ENCODE measurements around the gene OTOL1.
"Not testable (repeated sequence)": the region's sequence is repeated elsewhere in the genome, so short reads cannot be mapped to it uniquely, and the experiment has no call there.

The OTOL1 gene

DNA sequence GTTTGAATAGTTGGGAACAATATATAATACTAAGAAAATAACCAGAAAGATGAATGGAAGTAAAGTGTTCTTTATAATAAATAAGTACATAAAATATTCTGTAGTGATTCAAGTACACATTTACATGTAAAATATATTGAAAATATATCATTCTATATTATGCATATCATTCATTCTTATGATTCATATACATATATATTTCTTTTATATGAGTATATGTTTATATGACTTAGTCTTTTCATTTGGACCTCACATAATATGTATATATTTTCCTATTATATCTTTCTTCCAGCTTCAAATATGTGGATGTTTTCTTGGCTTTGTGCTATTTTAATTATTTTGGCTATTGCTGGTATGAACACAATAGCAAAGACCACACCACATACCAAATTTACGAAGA lies at the start of gene OTOL1:
Gene OTOL1 (plus strand): TSS at position 301 of the 400 bp plus-strand sequence. CDS start 0 bp downstream, at position 301.
- H3K9me3 Mint-ChIP-seq = no peaks in the 10 kb centered on the region
- CTCF ChIA-PET = no interaction called here
- no peak within 1 kb of the TSS for H3K4me3 Mint-ChIP-seq
- no peaks in the 10 kb centered on the region for H3K4me1 Mint-ChIP-seq
- no peaks in the 10 kb centered on the region for H3K27me3 Mint-ChIP-seq
- H3K36me3 Mint-ChIP-seq = no peaks in the 10 kb centered on the region
- DNase-seq = no peak
- no peak within 1 kb of the TSS for H3K27ac Mint-ChIP-seq

DNA sequence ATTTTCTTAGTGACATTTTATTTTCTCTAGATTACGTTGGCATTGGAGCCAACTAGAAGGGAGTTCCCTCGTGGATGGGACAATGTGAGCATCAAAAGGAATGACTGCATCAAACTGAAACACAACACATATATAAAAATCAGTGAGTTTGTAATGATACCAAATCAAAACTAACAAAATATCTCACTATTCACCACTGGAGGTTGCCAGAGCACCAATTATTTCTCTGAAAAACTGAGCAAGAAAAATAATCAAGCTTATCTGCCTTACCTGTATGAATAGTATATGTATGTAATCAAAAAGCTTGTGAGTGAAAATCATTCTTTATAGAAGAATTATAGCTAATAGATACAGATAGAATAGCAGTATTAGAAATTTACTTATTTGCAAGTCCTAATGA lies 46.8 kb upstream of the OTOL1 start:
- Mint-ChIP-seq H3K4me1 (no peaks in the 10 kb centered on the region), H3K4me3 (no peak overlapping the region), H3K27me3 (peaks cover 4% of the 10 kb centered on the region), H3K27ac (no peak overlapping the region), H3K36me3 (no peaks in the 10 kb centered on the region), H3K9me3 (no peaks in the 10 kb centered on the region)
- CTCF ChIA-PET = no interaction called here
- DNase-seq = no peak

DNA sequence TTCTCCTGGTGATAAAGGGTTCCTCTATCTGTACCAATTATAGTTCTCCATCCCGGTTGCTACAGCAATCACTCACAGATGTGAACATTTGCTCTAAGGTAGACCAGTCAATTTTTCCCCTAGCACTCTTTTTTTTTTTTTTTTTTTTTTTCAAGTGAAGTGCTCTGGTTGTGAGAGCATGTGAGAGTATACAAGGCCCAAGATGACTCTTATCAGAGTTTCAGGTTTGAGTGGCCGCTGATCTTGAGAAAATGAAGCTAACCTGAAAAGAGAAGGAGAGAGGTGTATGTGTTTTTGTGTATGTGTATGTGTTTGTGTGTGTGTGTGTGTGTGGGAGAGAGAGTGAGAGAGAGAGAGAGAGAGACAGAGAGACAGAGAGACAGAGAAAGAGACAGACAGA lies 44.4 kb upstream of the OTOL1 start:
- no peaks in the 10 kb centered on the region for H3K9me3 Mint-ChIP-seq
- H3K36me3 Mint-ChIP-seq = no peaks in the 10 kb centered on the region
- DNase-seq = no peak
- no peak overlapping the region for H3K27ac Mint-ChIP-seq
- no peak overlapping the region for H3K4me3 Mint-ChIP-seq
- no peaks in the 10 kb centered on the region for H3K4me1 Mint-ChIP-seq
- H3K27me3 Mint-ChIP-seq = no peaks in the 10 kb centered on the region
- CTCF ChIA-PET = no interaction called here

DNA sequence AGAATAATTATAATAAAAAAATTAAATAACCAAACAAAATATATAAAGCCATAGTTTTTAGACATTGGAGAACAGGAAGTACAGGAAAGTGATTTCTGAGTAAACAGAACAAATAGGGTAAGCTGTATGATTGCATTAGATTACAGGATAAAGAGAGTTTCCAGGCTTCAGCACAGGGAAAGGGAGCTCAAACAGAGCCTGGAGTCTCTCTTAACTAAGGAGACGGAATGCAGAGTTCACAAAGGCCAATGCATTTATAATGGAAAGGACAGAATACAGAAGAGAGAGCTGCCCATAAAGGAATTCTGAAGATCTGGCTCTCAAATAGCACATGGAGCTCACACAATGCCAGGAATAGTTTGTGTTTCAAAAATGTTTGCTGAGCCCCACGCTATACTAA lies 42.0 kb upstream of the OTOL1 start:
- CTCF ChIA-PET = no interaction called here
- Mint-ChIP-seq H3K27ac (no peak overlapping the region), H3K4me1 (no peaks in the 10 kb centered on the region), H3K9me3 (no peaks in the 10 kb centered on the region), H3K36me3 (no peaks in the 10 kb centered on the region), H3K4me3 (no peak overlapping the region), H3K27me3 (no peaks in the 10 kb centered on the region)
- no peak for DNase-seq

DNA sequence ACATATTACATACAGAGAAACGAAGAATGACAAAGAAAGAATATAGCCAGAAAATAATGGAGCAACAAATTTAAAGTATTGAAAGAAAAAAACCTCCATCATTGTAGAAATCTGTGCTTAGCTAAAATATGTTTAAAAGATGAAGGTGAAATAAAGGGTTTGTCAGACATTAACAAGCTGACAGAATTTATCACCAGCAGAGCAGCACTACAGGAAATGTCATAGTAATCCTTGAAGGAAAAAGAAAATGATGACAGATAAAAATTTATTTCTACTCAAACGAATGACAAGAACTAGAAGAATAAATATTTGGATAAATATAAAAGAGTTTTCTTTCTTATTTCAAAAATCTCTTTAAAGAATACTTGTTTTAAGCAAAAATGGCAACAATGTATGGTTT lies 40.6 kb upstream of the OTOL1 start:
- Mint-ChIP-seq H3K4me3 (no peak overlapping the region), H3K9me3 (no peaks in the 10 kb centered on the region), H3K4me1 (no peaks in the 10 kb centered on the region), H3K27ac (no peak overlapping the region), H3K27me3 (no peaks in the 10 kb centered on the region), H3K36me3 (no peaks in the 10 kb centered on the region)
- no peak for DNase-seq
- CTCF ChIA-PET = no interaction called here

DNA sequence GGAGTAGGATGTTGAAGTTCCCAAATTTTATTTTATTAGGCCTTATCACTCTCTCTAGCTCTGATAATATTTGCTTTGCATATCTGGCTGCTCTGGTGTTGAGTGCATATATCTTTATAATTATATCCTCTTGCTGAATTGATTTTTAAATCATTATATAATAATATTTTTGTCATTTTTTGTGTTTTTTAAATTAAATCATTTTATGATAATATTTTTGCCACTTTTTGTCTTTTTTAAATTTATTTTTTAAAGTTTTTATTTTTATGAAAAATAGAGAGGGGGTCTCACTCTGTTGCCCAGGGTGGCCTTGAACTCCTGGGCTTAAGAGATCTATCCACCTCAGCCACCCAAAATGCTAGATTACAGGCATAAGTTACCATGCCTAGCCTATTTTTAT lies 34.5 kb upstream of the OTOL1 start:
- H3K36me3 Mint-ChIP-seq = no peaks in the 10 kb centered on the region
- H3K27me3 Mint-ChIP-seq = no peaks in the 10 kb centered on the region
- no peak for DNase-seq
- CTCF ChIA-PET = no interaction called here
- no peaks in the 10 kb centered on the region for H3K4me1 Mint-ChIP-seq
- no peak overlapping the region for H3K4me3 Mint-ChIP-seq
- H3K9me3 Mint-ChIP-seq = peaks cover 2% of the 10 kb centered on the region
- no peak overlapping the region for H3K27ac Mint-ChIP-seq

DNA sequence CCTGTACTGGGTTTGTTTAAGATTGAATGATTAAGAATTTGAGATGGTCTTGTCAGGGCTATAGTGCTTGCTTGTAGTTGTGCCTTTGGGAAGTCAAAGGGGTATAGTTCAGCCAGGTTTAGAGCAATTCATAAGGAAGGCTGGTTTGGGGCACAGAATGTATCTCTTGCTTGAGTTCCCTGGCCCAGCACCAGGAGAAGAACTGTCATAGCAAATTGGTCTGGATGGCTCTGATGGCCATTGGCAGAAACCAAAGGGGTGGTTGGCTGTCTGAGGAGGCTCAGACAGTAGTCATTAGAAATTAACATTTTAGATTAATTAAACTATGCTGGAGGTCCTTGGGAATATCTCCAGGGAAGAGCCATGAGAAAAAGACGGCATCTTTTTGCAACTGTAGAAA lies 25.4 kb upstream of the OTOL1 start:
- no peaks in the 10 kb centered on the region for H3K27me3 Mint-ChIP-seq

DNA sequence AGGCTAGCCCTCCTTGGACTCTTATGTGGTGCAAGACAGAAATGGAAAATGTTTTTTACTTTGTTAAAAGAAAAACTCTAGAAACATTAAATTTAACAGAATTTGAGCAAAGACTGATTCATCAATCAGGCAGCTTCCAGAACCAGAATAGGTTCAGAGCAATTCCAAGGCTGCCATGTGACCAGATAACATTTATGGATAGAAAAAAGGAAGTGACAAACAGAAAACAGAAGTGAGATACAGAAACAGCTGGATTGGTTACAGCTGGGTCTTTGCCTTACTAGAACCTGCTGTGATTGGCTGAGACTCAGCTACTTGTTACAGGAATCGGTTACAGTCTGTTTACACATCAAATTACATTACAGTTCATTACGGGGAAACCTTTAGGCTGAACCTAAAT lies 22.5 kb upstream of the OTOL1 start:
- Mint-ChIP-seq H3K27me3 (no peaks in the 10 kb centered on the region), H3K4me3 (no peak overlapping the region)

More for the DNA sequence above, 25.4 kb upstream of the OTOL1 start:
- no peak for DNase-seq
- Mint-ChIP-seq H3K9me3 (no peaks in the 10 kb centered on the region), H3K4me1 (no peaks in the 10 kb centered on the region), H3K27ac (no peak overlapping the region), H3K36me3 (no peaks in the 10 kb centered on the region), H3K4me3 (no peak overlapping the region)
- CTCF ChIA-PET = no interaction called here

DNA sequence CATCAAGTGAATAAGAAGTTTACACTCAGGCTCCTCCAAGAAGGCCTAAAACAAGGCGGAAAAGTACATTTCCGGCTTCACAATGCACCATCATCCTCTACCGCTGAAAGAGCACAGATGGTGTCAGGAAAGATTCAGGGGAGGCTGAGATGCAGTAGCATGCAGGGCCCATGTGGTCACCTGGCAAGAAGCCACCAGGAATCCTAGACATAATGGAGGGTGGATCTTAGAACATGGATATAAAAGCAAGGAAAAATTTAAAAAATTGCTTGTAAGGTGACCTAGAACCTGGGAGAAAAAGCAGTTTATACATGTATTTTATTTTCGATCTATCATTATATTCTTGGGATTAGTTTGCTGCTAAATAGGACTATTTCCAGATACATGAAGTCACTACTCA lies 21.9 kb upstream of the OTOL1 start:
- CTCF ChIA-PET = no interaction called here

More for the DNA sequence above, 22.5 kb upstream of the OTOL1 start:
- Mint-ChIP-seq H3K4me1 (no peaks in the 10 kb centered on the region), H3K27ac (no peak overlapping the region), H3K9me3 (no peaks in the 10 kb centered on the region), H3K36me3 (no peaks in the 10 kb centered on the region)
- no peak for DNase-seq
- CTCF ChIA-PET = no interaction called here

DNA sequence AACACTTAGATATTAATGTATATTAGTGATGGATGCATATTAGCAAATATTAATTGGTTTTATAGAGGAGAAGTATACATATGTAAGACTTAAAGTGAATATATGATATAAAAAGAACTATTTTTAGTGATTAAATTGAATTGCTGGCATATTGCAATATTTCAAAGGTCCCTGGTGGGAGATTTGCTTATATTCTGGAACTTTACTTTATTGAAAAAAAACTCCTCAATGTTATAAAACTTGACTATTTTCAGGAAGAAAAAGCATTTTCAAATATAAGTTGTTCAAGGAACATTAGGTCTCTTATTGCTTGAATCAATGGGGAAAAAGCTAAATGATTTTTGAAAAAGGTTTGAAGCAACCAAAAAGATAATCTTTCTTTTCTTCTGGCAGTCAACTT lies 21.4 kb upstream of the OTOL1 start:
- no peak overlapping the region for H3K27ac Mint-ChIP-seq
- CTCF ChIA-PET = no interaction called here
- no peak for DNase-seq
- H3K36me3 Mint-ChIP-seq = no peaks in the 10 kb centered on the region
- no peaks in the 10 kb centered on the region for H3K27me3 Mint-ChIP-seq
- no peaks in the 10 kb centered on the region for H3K4me1 Mint-ChIP-seq
- H3K9me3 Mint-ChIP-seq = no peaks in the 10 kb centered on the region
- H3K4me3 Mint-ChIP-seq = no peak overlapping the region

More for the DNA sequence above, 21.9 kb upstream of the OTOL1 start:
- Mint-ChIP-seq H3K27me3 (no peaks in the 10 kb centered on the region), H3K4me3 (no peak overlapping the region), H3K9me3 (no peaks in the 10 kb centered on the region), H3K36me3 (no peaks in the 10 kb centered on the region), H3K27ac (no peak overlapping the region), H3K4me1 (no peaks in the 10 kb centered on the region)
- no peak for DNase-seq

DNA sequence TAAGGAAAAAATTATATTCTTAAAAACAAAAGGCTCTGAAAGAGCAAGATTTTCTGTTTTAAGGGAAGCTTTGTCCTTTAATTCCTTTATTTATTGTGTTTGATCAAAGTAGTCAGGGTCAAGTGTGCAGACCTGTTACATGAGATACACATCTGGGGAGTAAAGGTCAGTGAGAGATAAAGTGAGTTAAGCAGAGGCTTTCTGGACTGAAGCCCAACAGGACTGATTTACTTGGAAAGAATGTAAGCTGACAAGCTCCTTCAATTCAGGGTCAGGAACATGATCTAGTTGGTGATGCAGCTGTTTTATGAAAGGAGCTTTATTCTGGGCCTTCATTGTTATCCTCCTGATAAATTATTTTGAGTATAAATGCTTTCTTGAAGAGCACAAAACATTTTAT lies 20.7 kb upstream of the OTOL1 start:
- H3K9me3 Mint-ChIP-seq = no peaks in the 10 kb centered on the region
- H3K4me3 Mint-ChIP-seq = no peak overlapping the region
- no peaks in the 10 kb centered on the region for H3K36me3 Mint-ChIP-seq
- CTCF ChIA-PET = no interaction called here
- DNase-seq = no peak
- H3K4me1 Mint-ChIP-seq = no peaks in the 10 kb centered on the region
- no peak overlapping the region for H3K27ac Mint-ChIP-seq
- H3K27me3 Mint-ChIP-seq = no peaks in the 10 kb centered on the region

DNA sequence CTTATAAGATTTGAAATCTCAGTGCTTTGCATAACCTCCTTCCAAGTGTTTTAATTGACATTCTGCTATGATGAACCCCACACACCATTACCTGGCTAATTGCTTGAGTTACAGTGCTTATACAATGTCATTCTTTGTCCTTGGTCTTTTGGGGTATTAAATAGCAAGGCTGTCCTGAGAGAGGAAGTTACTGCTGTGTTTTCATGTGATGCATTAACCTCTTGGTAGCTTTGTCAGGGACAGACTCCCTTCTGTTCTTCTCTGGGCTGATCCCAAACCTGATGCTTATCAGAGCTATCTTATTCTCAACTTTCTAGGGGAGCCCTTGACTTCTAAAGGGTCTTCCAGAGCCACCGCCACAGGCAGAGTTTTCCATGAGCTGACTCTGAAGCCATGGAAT lies 12.4 kb upstream of the OTOL1 start:
- Mint-ChIP-seq H3K36me3 (no peaks in the 10 kb centered on the region), H3K27me3 (no peaks in the 10 kb centered on the region), H3K4me3 (no peak overlapping the region), H3K4me1 (no peaks in the 10 kb centered on the region), H3K9me3 (no peaks in the 10 kb centered on the region), H3K27ac (no peak overlapping the region)
- CTCF ChIA-PET = no interaction called here
- no peak for DNase-seq

DNA sequence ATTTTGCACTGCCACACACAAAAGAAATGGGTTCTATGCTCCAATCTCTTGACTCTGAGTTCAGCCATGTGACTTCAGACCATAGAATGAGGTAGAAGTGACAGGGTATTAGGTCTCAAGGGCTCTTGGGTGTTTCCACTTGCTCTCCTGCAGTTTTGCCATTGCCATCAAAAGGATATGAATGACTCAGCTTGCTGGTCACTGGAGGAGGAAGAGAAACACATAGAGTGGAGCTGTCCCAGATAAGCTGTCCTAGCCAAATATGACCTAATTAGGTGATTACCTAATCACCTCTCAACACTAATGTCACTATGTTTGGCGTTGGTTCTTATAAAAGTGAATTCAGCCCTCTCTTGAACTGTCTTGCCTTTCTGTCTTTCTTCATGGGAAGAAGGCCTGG lies 8.3 kb upstream of the OTOL1 start:
- DNase-seq, H3K4me1 Mint-ChIP-seq, CTCF ChIA-PET, H3K4me3 Mint-ChIP-seq, H3K36me3 Mint-ChIP-seq, H3K9me3 Mint-ChIP-seq, H3K27me3 Mint-ChIP-seq, H3K27ac Mint-ChIP-seq: not testable (repeated sequence)

DNA sequence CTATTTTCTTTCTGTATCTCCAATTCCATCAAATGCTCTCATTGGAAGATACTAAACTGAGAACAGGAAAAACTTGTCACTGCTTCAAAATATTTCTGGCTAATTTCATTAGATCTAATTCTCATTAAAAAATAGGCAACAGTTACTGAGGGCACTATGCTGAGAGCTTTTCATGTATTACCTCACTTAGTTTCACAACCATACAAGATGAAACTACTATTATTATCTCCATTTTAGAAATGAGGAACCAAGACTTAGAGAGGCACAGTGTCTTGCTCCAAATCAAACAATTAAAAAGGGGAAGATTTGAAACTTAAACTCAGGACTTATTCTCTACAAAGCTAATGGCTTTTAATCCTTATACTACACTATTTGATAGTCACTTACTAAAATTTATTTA lies 7.2 kb upstream of the OTOL1 start:
- no peaks in the 10 kb centered on the region for H3K4me1 Mint-ChIP-seq

DNA sequence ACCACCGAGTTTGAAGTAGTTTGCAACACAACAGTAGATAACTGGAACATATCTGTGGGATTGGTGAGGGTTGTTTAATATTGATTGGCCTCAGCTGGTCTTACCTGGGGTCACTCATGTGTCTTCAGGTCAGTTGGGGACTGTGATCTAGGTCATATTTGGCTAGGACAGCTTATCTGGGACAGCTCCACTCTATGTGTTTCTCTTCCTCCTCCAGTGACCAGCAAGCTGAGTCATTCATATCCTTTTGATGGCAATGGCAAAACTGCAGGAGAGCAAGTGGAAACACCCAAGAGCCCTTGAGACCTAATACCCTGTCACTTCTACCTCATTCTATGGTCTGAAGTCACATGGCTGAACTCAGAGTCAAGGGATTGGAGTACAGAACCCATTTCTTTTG lies 5.8 kb upstream of the OTOL1 start:
- CTCF ChIA-PET, H3K4me1 Mint-ChIP-seq, H3K27me3 Mint-ChIP-seq, H3K27ac Mint-ChIP-seq, H3K9me3 Mint-ChIP-seq, DNase-seq, H3K4me3 Mint-ChIP-seq, H3K36me3 Mint-ChIP-seq: not testable (repeated sequence)

More for the DNA sequence above, 7.2 kb upstream of the OTOL1 start:
- no peak for DNase-seq
- CTCF ChIA-PET = no interaction called here
- H3K27ac Mint-ChIP-seq = no peak overlapping the region
- no peaks in the 10 kb centered on the region for H3K9me3 Mint-ChIP-seq
- no peak overlapping the region for H3K4me3 Mint-ChIP-seq
- no peaks in the 10 kb centered on the region for H3K36me3 Mint-ChIP-seq
- no peaks in the 10 kb centered on the region for H3K27me3 Mint-ChIP-seq

DNA sequence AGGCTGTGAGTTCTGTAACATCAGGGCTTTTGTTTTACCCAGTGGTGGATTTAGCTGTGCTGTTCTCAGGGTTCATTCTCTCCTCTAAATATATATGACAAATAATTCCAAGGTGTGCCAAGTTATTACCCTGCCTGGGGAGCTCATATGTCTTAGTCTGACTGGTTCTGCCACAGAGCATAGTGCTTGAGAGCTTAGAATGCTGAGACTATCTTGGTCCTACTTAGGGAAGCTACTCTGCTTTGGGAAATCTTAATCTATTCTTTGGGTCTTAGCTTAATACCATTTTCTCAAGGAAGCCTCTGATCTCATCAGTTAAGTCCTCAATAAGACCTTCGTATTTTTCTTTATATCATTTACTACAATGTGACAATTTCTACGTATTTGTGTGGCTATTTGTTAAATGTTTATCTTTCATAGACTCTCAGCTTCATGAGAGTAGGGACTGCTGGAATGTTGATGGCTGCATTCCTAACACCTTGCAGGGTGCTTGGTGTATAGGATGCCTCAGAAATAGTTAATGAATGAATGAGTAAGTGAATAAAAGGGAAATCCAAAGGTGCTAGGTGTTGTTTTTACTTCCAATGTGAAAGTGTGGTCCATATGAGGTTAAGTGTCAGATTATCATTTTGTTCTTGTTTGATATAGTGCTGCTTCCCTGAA lies 1.8 kb downstream of the OTOL1 start:
- H3K9me3 Mint-ChIP-seq = no peaks in the 10 kb centered on the region
- H3K4me3 Mint-ChIP-seq = no peak overlapping the region
- no peaks in the 10 kb centered on the region for H3K4me1 Mint-ChIP-seq
- peaks cover 3% of the 10 kb centered on the region for H3K27me3 Mint-ChIP-seq
- H3K27ac Mint-ChIP-seq = no peak overlapping the region
- CTCF ChIA-PET = no interaction called here
- no peaks in the 10 kb centered on the region for H3K36me3 Mint-ChIP-seq
- no peak for DNase-seq

Measured in activated naive CD4-positive, alpha-beta T cell treated with anti-CD3 and anti-CD28 coated beads, Interleukin-2, amount 10 ng/mL, durations not matched to agents 7 days and 5 days (primary cell).